ENCODE results near the gene SLC27A1. TPM values are rescaled to one million over a fixed set of nuclear protein-coding genes. Genes with fewer than 3 reads are reported as not detected.

The SLC27A1 gene
- total RNA-seq, 2 donors from 2014 or later = 29.1 to 36.4 TPM

DNA sequence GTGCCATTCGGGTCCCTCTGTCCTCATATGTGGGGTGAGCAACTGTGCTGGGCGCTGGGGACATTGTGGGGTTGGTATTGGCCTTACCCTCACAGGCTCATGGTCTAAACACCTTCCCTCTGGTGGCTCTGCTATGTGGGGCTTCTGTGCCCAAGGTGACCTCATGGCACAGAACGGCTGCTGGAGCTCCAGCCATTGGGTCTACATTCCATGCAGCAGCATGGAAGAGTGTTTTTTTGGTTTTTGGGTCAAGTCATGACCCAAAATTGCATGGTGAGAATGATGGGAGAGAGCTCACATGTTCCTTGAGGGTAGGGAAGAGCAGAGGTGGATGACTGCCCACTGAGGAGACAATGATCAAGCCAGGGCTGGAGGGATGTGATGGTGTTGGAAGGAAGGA, 58.3 kb downstream of the SLC27A1 start:
- DNase-seq (ENCODE audit: low spot score) = no peak
- no peaks in the 10 kb centered on the region for H3K36me3 ChIP-seq
- H3K4me1 ChIP-seq (ENCODE audit: control insufficient read depth in 1 of 2, low read depth in 2 of 2) = no peaks in the 10 kb centered on the region
- H3K4me3 ChIP-seq = no peak overlapping the region
- TF ChIP-seq, protein P1, sequence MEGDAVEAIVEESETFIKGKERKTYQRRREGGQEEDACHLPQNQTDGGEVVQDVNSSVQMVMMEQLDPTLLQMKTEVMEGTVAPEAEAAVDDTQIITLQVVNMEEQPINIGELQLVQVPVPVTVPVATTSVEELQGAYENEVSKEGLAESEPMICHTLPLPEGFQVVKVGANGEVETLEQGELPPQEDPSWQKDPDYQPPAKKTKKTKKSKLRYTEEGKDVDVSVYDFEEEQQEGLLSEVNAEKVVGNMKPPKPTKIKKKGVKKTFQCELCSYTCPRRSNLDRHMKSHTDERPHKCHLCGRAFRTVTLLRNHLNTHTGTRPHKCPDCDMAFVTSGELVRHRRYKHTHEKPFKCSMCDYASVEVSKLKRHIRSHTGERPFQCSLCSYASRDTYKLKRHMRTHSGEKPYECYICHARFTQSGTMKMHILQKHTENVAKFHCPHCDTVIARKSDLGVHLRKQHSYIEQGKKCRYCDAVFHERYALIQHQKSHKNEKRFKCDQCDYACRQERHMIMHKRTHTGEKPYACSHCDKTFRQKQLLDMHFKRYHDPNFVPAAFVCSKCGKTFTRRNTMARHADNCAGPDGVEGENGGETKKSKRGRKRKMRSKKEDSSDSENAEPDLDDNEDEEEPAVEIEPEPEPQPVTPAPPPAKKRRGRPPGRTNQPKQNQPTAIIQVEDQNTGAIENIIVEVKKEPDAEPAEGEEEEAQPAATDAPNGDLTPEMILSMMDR (IDR thresholded peaks at IDR 0.05) = no peak
- H3K27me3 ChIP-seq (replicated peaks; ENCODE audit: insufficient read depth) = no peaks in the 10 kb centered on the region
- no peak overlapping the region for H3K27ac ChIP-seq
- ATAC-seq (ENCODE audit: insufficient number of reproducible peaks, low FRiP score, low read depth) = no peak
- H3K9me3 ChIP-seq = peaks cover 4% of the 10 kb centered on the region

DNA sequence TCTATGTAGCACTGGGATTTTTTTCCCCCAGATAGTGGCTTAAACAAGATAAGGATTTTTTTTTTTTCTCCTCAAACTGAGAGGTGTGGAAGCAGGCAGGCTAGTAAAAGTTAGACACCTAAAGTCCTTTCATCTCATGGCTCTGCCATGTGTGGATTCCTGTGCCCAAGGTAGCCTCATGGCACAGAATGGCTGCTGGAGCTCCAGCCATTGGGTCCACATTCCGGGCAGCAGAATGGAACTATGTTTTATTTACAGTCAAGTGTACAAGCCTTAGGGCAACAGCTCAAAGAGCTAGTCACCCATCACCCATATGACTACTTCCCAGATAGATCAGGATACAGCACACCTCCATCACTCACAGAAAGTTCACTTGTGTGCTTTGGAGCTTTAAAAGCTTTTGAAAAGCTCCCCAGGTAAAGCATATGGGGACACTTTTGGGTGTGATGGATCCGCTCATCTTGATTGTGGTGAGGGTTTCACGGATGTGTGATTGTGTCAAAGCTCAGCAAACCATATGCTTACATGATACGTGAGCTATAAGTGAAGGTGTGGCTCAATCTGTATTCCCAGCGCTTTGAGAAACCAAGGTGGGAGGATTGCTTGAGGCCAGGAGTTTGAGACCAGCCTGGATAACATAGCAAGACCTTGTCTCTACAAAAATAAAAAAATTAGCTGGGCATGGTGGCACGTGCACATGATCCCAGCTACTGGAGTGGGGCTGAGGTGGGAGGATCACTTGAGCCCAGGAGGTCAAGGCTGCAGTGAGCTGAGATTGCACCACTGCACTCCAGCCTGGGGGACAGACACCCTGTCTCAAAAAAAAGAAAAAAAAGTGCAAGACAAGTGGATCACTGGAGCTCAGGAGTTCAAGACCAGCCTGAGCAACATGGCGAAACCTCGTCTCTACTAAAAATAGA, 59.2 kb downstream of the SLC27A1 start:
- Histone ChIP-seq H3K27me3 (replicated peaks; ENCODE audit: insufficient read depth) (no peaks in the 10 kb centered on the region), H3K9me3 (peaks cover 4% of the 10 kb centered on the region), H3K4me3 (no peak overlapping the region), H3K36me3 (no peaks in the 10 kb centered on the region), H3K4me1 (ENCODE audit: control insufficient read depth in 1 of 2, low read depth in 2 of 2) (no peaks in the 10 kb centered on the region), H3K27ac (no peak overlapping the region)
- TF ChIP-seq, protein P1 (IDR thresholded peaks at IDR 0.05) = no peak
- no peak for DNase-seq (ENCODE audit: low spot score)
- ATAC-seq (ENCODE audit: insufficient number of reproducible peaks, low FRiP score, low read depth) = no peak

DNA sequence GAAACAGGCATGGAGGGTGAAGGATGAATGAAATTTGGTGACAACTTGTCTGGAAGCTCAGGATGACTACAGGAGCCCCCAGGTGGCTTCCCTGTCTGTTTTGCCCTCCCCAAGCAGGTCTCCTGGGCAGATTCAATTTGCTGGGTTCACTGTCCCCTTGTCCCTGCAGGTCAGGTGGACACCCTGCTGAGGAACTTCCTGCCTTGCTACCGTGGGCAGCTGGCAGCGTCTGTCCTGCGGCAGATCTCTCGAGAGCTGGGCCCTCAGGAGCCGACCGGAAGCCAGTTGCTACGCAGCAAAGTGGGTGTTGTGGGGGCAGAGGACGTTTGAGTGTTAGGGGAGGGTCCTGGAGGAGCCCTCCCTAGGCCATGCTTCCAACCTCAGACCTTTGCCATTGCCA, 60.3 kb downstream of the SLC27A1 start:
- ATAC-seq (ENCODE audit: insufficient number of reproducible peaks, low FRiP score, low read depth) = no peak
- TF ChIP-seq, protein P1 (IDR thresholded peaks at IDR 0.05) = no peak
- Histone ChIP-seq H3K27me3 (replicated peaks; ENCODE audit: insufficient read depth) (no peaks in the 10 kb centered on the region), H3K4me3 (no peak overlapping the region), H3K27ac (no peak overlapping the region), H3K36me3 (no peaks in the 10 kb centered on the region), H3K4me1 (ENCODE audit: control insufficient read depth in 1 of 2, low read depth in 2 of 2) (no peaks in the 10 kb centered on the region), H3K9me3 (peaks cover 4% of the 10 kb centered on the region)
- no peak for DNase-seq (ENCODE audit: low spot score)

DNA sequence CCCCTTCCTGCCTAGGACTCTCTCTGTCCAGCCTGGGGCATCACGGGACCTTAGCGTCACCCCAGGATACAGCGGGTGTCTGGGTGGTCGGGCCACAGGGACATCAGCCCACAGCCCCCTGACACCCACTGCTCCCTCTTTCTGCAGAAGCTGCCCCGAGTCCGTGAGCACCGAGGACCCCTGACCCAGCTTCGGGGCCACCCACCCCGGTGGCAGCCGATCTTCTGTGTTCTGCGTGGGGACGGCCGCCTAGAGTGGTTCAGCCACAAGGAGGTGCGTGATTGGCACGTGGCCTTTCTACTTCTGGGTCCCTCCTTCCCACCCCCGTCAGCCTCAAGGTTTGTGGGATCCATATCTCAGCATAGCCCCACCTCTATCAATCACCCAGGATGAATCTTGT, 61.8 kb downstream of the SLC27A1 start:
- no peaks in the 10 kb centered on the region for H3K27me3 ChIP-seq (replicated peaks; ENCODE audit: insufficient read depth)
- H3K36me3 ChIP-seq = no peaks in the 10 kb centered on the region
- H3K27ac ChIP-seq = no peak overlapping the region
- no peak overlapping the region for H3K4me3 ChIP-seq
- DNase-seq (ENCODE audit: low spot score) (no peak), ATAC-seq (ENCODE audit: insufficient number of reproducible peaks, low FRiP score, low read depth) (no peak)
- H3K9me3 ChIP-seq = peaks cover 4% of the 10 kb centered on the region
- TF ChIP-seq, protein P1 (IDR thresholded peaks at IDR 0.05) = no peak
- H3K4me1 ChIP-seq (ENCODE audit: control insufficient read depth in 1 of 2, low read depth in 2 of 2) = no peaks in the 10 kb centered on the region

DNA sequence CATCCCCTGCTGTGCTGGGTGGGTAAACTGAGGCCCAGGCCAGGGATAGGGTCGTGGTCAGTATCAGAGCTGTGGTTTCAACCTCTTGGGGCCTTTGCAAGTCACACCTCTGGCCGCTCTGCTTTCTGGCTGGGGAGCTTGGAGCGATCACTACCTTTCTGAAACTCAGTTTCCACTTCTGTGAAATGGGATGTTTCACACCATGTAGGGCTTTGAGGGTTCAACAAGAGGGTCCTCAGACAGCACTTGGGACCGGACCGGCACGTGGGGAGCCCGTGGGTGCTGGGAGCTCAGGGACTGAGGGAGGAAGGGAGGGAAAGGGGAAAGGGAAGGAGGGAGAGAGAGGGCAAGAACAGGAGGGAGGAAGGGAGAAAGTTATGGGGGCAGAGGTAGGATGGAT, 62.2 kb downstream of the SLC27A1 start:
- no peak for ATAC-seq (ENCODE audit: insufficient number of reproducible peaks, low FRiP score, low read depth)
- TF ChIP-seq, protein P1 (IDR thresholded peaks at IDR 0.05) = no peak
- no peak for DNase-seq (ENCODE audit: low spot score)
- no peak overlapping the region for H3K27ac ChIP-seq
- peaks cover 4% of the 10 kb centered on the region for H3K9me3 ChIP-seq
- H3K36me3 ChIP-seq = no peaks in the 10 kb centered on the region
- no peaks in the 10 kb centered on the region for H3K4me1 ChIP-seq (ENCODE audit: control insufficient read depth in 1 of 2, low read depth in 2 of 2)
- no peak overlapping the region for H3K4me3 ChIP-seq
- H3K27me3 ChIP-seq (replicated peaks; ENCODE audit: insufficient read depth) = no peaks in the 10 kb centered on the region
